ENCODE measurements around the gene KHNYN.
"Not testable (repeated sequence)": the region's sequence is repeated elsewhere in the genome, so short reads cannot be mapped to it uniquely, and the experiment has no call there.

KHNYN gene

GRCh38 chr14:24481622-24482324 lies 52.0 kb downstream of the KHNYN start:
- TF ChIP-seq ZNF654 (tag by site-specific recombination; IDR thresholded peaks at IDR 0.05; ENCODE audit: low read depth) = peak; percentile 36
- 0 out of 2 replicates have a peak, but pooled peaks have one; percentile 31 for TF ChIP-seq ZNF2 (tag by site-specific recombination; IDR thresholded peaks at IDR 0.05)
- no peak for TF ChIP-seq ZNF501 (tag by site-specific recombination; IDR thresholded peaks at IDR 0.05)
- TF ChIP-seq ZBTB6 (tag by site-specific recombination; IDR thresholded peaks at IDR 0.05) = no peak
- no peaks in the 10 kb centered on the region for H3K36me3 ChIP-seq (ENCODE audit: control insufficient read depth in 2 of 2, insufficient read depth in 1 of 2, low read length in 2 of 2)
- H3K27ac ChIP-seq (ENCODE audit: extremely low read depth, low read depth, low read length) = no peak overlapping the region
- no peaks in the 10 kb centered on the region for H3K4me1 ChIP-seq (ENCODE audit: control insufficient read depth, insufficient read depth, low read length)
- POLR2A ChIA-PET = no interaction called here
- no peaks in the 10 kb centered on the region for H3K9me3 ChIP-seq (ENCODE audit: control insufficient read depth, insufficient read depth, low read depth, low read length)
- CTCF ChIA-PET = interaction anchor here (0.6 to 1.1 kb wide), 9 partner anchors 9 to 255 kb away, joined by 3 to 6 read pairs (median 3); no protein-coding TSS in a partner anchor
- no peak overlapping the region for H3K4me3 ChIP-seq (ENCODE audit: low read depth, low read length)

GRCh38 chr14:24482699-24483303 lies 53.0 kb downstream of the KHNYN start:
- H3K9me3 ChIP-seq (ENCODE audit: control insufficient read depth, insufficient read depth, low read depth, low read length); H3K4me3 ChIP-seq (ENCODE audit: low read depth, low read length); H3K4me1 ChIP-seq (ENCODE audit: control insufficient read depth, insufficient read depth, low read length); POLR2A ChIA-PET; H3K36me3 ChIP-seq (ENCODE audit: control insufficient read depth in 2 of 2, insufficient read depth in 1 of 2, low read length in 2 of 2); H3K27ac ChIP-seq (ENCODE audit: extremely low read depth, low read depth, low read length): not testable (repeated sequence)
- TF ChIP-seq ZNF121 (tag by site-specific recombination; IDR thresholded peaks at IDR 0.05) = 0 out of 2 replicates have a peak, but pooled peaks have one; percentile 25
- CTCF ChIA-PET = interaction anchor here (0.6 to 1.2 kb wide), 2 partner anchors 133 to 197 kb away, joined by 4 to 6 read pairs; no protein-coding TSS in a partner anchor

- Histone ChIP-seq H3K4me3 (ENCODE audit: low read depth, low read length) (no peak overlapping the region), H3K4me1 (ENCODE audit: control insufficient read depth, insufficient read depth, low read length) (no peaks in the 10 kb centered on the region), H3K36me3 (ENCODE audit: control insufficient read depth in 2 of 2, insufficient read depth in 1 of 2, low read length in 2 of 2) (no peaks in the 10 kb centered on the region), H3K27ac (ENCODE audit: extremely low read depth, low read depth, low read length) (no peak overlapping the region), H3K9me3 (ENCODE audit: control insufficient read depth, insufficient read depth, low read depth, low read length) (no peaks in the 10 kb centered on the region)
- ChIA-PET POLR2A (no interaction called here), CTCF (interaction anchor here (0.6 to 1.2 kb wide), 4 partner anchors 123 to 820 kb away, joined by 3 to 5 read pairs (median 4); no protein-coding TSS in a partner anchor)
- TF ChIP-seq ZBTB17 (tag by site-specific recombination; IDR thresholded peaks at IDR 0.05) (0 out of 2 replicates have a peak, but pooled peaks have one; percentile 41), ZNF600 (tag by site-specific recombination; IDR thresholded peaks at IDR 0.05) (no peak), ZNF629 (tag by site-specific recombination; IDR thresholded peaks at IDR 0.05) (peak; percentile 36; the same call in 1 of the 2 replicates), ZBTB20 (tag by site-specific recombination; IDR thresholded peaks at IDR 0.05) (peak; percentile 80), ZBTB44 (tag by site-specific recombination; IDR thresholded peaks at IDR 0.05) (no peak), ZBTB21 (tag by site-specific recombination; IDR thresholded peaks at IDR 0.05) (0 out of 2 replicates have a peak, but pooled peaks have one; percentile 24), ATF2 (tag by site-specific recombination; IDR thresholded peaks at IDR 0.05; ENCODE audit: low read depth) (peak; percentile 81; the same call in 1 of the 2 replicates)
These were observed 54.0 kb downstream of the KHNYN start for GRCh38 chr14:24483604-24484252.

Measured in HEK293 (cell line).